CD4-positive, alpha-beta T cell (primary cell): Measurements from ENCODE around the gene KCNK17. TPM values are rescaled to one million over a fixed set of nuclear protein-coding genes. Genes with fewer than 3 reads are reported as not detected.

ENCODE experiments used
- ATAC-seq: fragments of 200-7000 bp; cut with Tn5 transposase; one replicate; pipeline ENCODE4 v1.10.0; 2022; ENCODE audit warnings: mild to moderate bottlenecking; ENCODE audit not compliant: poor library complexity
- CTCF ChIA-PET: fragments of 350-600 bp; sonication (Branson Sonifier 250); formaldehyde crosslinking; loops from one replicate; lab custom pipeline; 2021; ENCODE audit warnings: antibody characterized with exemption, inconsistent platforms; lab: Charles Lee
- POLR2A ChIA-PET: fragments of 350-600 bp; sonication (Branson Sonifier 250); formaldehyde crosslinking; loops from one replicate; lab custom pipeline; 2021; ENCODE audit warnings: antibody characterized with exemption, inconsistent platforms; lab: Charles Lee
- DNase-seq, 14 experiments: peaks; one replicate each; pipeline ENCODE4 v3.0.0-alpha.2; 2013 to 2020; ENCODE audit warnings: mixed read lengths in 2 of 14
- H3K27ac ChIP-seq, 2 donors: one replicate each; pipeline versions ENCODE4 v1.5.1 to v1.7.0; 2013; ENCODE audit warnings: low read length in 2 of 2, low read depth in 1 of 2, mild to moderate bottlenecking in 1 of 2
- H3K27me3 ChIP-seq, 2 experiments: 1 replicate in 1 of 2; 2 replicates in 1 of 2; pipeline versions ENCODE4 v1.6.1 to v1.7.0; 2013; ENCODE audit warnings: low read length in 2 of 2, control low read depth in 1 of 2, mild to moderate bottlenecking in 1 of 2, moderate library complexity in 1 of 2; ENCODE audit not compliant: insufficient read depth in 2 of 2, control insufficient read depth in 1 of 2
- H3K36me3 ChIP-seq: one replicate; pipeline ENCODE4 v1.6.1; 2013; ENCODE audit warnings: low read length, control low read depth; ENCODE audit not compliant: insufficient read depth
- H3K4me1 ChIP-seq: one replicate; pipeline ENCODE4 v1.6.1; 2013; ENCODE audit warnings: low read length, control low read depth; ENCODE audit not compliant: insufficient read depth
- H3K4me3 ChIP-seq: one replicate; pipeline ENCODE4 v1.5.1; 2013; ENCODE audit warnings: mild to moderate bottlenecking, low read length, moderate library complexity
- H3K9me3 ChIP-seq, 2 experiments: 1 replicate in 1 of 2; 2 replicates in 1 of 2; pipeline versions ENCODE4 v1.6.1 to v1.7.0; 2013; ENCODE audit warnings: low read length in 2 of 2, mild to moderate bottlenecking in 2 of 2, control low read depth in 1 of 2, moderate library complexity in 1 of 2; ENCODE audit not compliant: control insufficient read depth in 1 of 2, insufficient read depth in 1 of 2
- H3K27ac Mint-ChIP-seq: one replicate; pipeline ENCODE4 v1.8.0; 2020; ENCODE audit warnings: mixed read lengths
- H3K27me3 Mint-ChIP-seq: one replicate; pipeline ENCODE4 v1.8.0; 2021; ENCODE audit warnings: mixed read lengths
- H3K36me3 Mint-ChIP-seq: one replicate; pipeline ENCODE4 v1.8.0; 2021; ENCODE audit warnings: low read depth, mixed read lengths
- H3K4me1 Mint-ChIP-seq: one replicate; pipeline ENCODE4 v1.8.0; 2021; ENCODE audit warnings: low read depth, mixed read lengths
- H3K4me3 Mint-ChIP-seq: one replicate; pipeline ENCODE4 v1.8.0; 2020; ENCODE audit warnings: mild to moderate bottlenecking, mixed read lengths
- H3K9me3 Mint-ChIP-seq: one replicate; pipeline ENCODE4 v1.8.0; 2020; ENCODE audit warnings: mixed read lengths
- CTCF ChIP-seq: fragments of 200-600 bp; IDR thresholded peaks from one replicate; pipeline ENCODE4 v1.8.0; 2022; ENCODE audit warnings: antibody characterized with exemption, mild to moderate bottlenecking
- intact Hi-C, 2 experiments: fragments of 100-400 bp; cut with DNase I in 1 of 2; cut with micrococcal nuclease in 1 of 2; formaldehyde crosslinking; loops; one replicate each; pipeline versions ENCODE4 v1.15.1 to v1.9.0; 2023 to 2025; cut with DNase I, micrococcal nuclease
- total RNA-seq, 174 experiments: library from RNA in 2 of 174; stranded (reverse) in 2 of 174; gene quantifications; one replicate each; pipeline ENCODE4 v1.2.3 and lab custom pipeline; 2021 to 2026

KCNK17 gene
- total RNA-seq, 2 experiments from 2014 or later = not detected

GRCh38 chr6:39343396-39343870, 29.2 kb upstream of the KCNK17 start:
- Mint-ChIP-seq H3K36me3 (no peaks in the 10 kb centered on the region), H3K9me3 (no peaks in the 10 kb centered on the region), H3K4me3 (no peak overlapping the region), H3K27ac (no peak overlapping the region), H3K4me1 (no peaks in the 10 kb centered on the region), H3K27me3 (peaks cover 8% of the 10 kb centered on the region)
- POLR2A ChIA-PET = no interaction called here
- Histone ChIP-seq H3K4me3 (no peak overlapping the region), H3K4me1 (no peaks in the 10 kb centered on the region), H3K9me3 (no peaks in the 10 kb centered on the region), H3K36me3 (no peaks in the 10 kb centered on the region), H3K27me3 (no peaks in the 10 kb centered on the region), H3K27ac (no peak overlapping the region)
- ATAC-seq = no peak
- intact Hi-C loops = no loop called here
- DNase-seq = no peak
- CTCF ChIA-PET = no interaction called here
- TF ChIP-seq CTCF = no peak

GRCh38 chr6:39342692-39343395, 28.6 kb upstream of the KCNK17 start:
- peaks cover 11% of the 10 kb centered on the region for H3K27me3 Mint-ChIP-seq
- ATAC-seq = no peak
- Histone ChIP-seq H3K4me3 (no peak overlapping the region), H3K4me1 (no peaks in the 10 kb centered on the region), H3K9me3 (no peaks in the 10 kb centered on the region), H3K27ac (no peak overlapping the region), H3K27me3 (peaks cover 0 to 5% of the 10 kb centered on the region in 2 experiments), H3K36me3 (no peaks in the 10 kb centered on the region)
- CTCF ChIA-PET = no interaction called here
- H3K4me1 Mint-ChIP-seq = no peaks in the 10 kb centered on the region
- peak in 1 of 14 experiments; percentile 5 for DNase-seq
- H3K27ac Mint-ChIP-seq = no peak overlapping the region
- no peaks in the 10 kb centered on the region for H3K36me3 Mint-ChIP-seq
- H3K4me3 Mint-ChIP-seq = no peak overlapping the region
- intact Hi-C loops = no loop called here
- no peak for TF ChIP-seq CTCF
- POLR2A ChIA-PET = no interaction called here
- no peaks in the 10 kb centered on the region for H3K9me3 Mint-ChIP-seq

- no peak for DNase-seq
- peaks cover 16% of the 10 kb centered on the region for H3K27me3 Mint-ChIP-seq
- H3K4me1 Mint-ChIP-seq = no peaks in the 10 kb centered on the region
- no peaks in the 10 kb centered on the region for H3K9me3 Mint-ChIP-seq
- peaks cover 0 to 9% of the 10 kb centered on the region in 2 experiments for H3K27me3 ChIP-seq
- no peak for TF ChIP-seq CTCF
- ChIA-PET CTCF (no interaction called here), POLR2A (no interaction called here)
- no peak overlapping the region for H3K27ac Mint-ChIP-seq
- intact Hi-C loops = no loop called here
- no peaks in the 10 kb centered on the region for H3K9me3 ChIP-seq
- H3K4me1 ChIP-seq = no peaks in the 10 kb centered on the region
- H3K4me3 ChIP-seq = no peak overlapping the region
- H3K4me3 Mint-ChIP-seq = no peak overlapping the region
- no peak for ATAC-seq
- H3K36me3 ChIP-seq = no peaks in the 10 kb centered on the region
- H3K36me3 Mint-ChIP-seq = no peaks in the 10 kb centered on the region
- H3K27ac ChIP-seq = no peak overlapping the region
These were observed 27.7 kb upstream of the KCNK17 start for GRCh38 chr6:39341937-39342336.
